B cell (primary cell): Measurements from ENCODE around the gene NOD2. TPM values are rescaled to one million over a fixed set of nuclear protein-coding genes. Genes with fewer than 3 reads are reported as not detected.

ENCODE experiments used
- ATAC-seq: fragments of 200-7000 bp; cut with Tn5 transposase; one replicate; pipeline ENCODE4 v1.10.0; 2021; ENCODE audit warnings: low read depth, mild to moderate bottlenecking, moderate number of reproducible peaks, moderate library complexity
- CTCF ChIA-PET: fragments of 350-600 bp; sonication (Branson Sonifier 250); formaldehyde crosslinking; loops from one replicate; lab custom pipeline; 2021; ENCODE audit warnings: antibody characterized with exemption, inconsistent platforms; lab: Charles Lee
- POLR2A ChIA-PET: fragments of 350-600 bp; sonication (Branson Sonifier 250); formaldehyde crosslinking; loops from one replicate; lab custom pipeline; 2021; ENCODE audit warnings: antibody characterized with exemption; lab: Charles Lee
- DNase-seq: peaks from one replicate; pipeline ENCODE4 v3.0.0; 2013
- H2AFZ ChIP-seq: 2 replicates; pipeline ENCODE4 v1.6.1; 2012; ENCODE audit warnings: mild to moderate bottlenecking, low read depth, low read length; ENCODE audit not compliant: insufficient read depth, poor library complexity, severe bottlenecking
- H3K27ac ChIP-seq, 2 donors: 1 replicate in 1 of 2; 2 replicates in 1 of 2; pipeline ENCODE4 v1.5.1; 2012 to 2013; ENCODE audit warnings: low read length in 2 of 2, mild to moderate bottlenecking in 2 of 2, moderate library complexity in 1 of 2
- H3K27me3 ChIP-seq, 4 experiments: fragments of 200-600 bp in 1 of 4; sonication (generic) in 1 of 4; replicated peaks in 1 of 4; 1 replicate in 2 of 4; 2 replicates in 2 of 4; pipeline versions ENCODE4 v1.6.1 to v1.7.0; 2013 to 2016; ENCODE audit warnings: low read length in 3 of 4, mild to moderate bottlenecking in 2 of 4, mixed read lengths in 1 of 4, moderate library complexity in 1 of 4; ENCODE audit not compliant: insufficient read depth in 4 of 4, control insufficient read depth in 3 of 4; ENCODE audit errors: control extremely low read depth in 1 of 4
- H3K36me3 ChIP-seq, 2 experiments: replicated peaks in 1 of 2; 1 replicate in 1 of 2; 2 replicates in 1 of 2; pipeline versions ENCODE4 v1.6.1 to v1.7.1; 2013; ENCODE audit warnings: low read length in 1 of 2; ENCODE audit not compliant: insufficient read depth in 2 of 2, control insufficient read depth in 1 of 2; ENCODE audit errors: control extremely low read depth in 1 of 2, extremely low read depth in 1 of 2
- H3K4me1 ChIP-seq, 2 donors: fragments of 200-600 bp in 1 of 2; sonication (generic) in 1 of 2; 1 replicate in 1 of 2; 2 replicates in 1 of 2; pipeline versions ENCODE4 v1.5.1 to v1.6.1; 2013 to 2017; ENCODE audit warnings: low read length in 2 of 2; ENCODE audit not compliant: control insufficient read depth in 2 of 2, insufficient read depth in 2 of 2
- H3K4me2 ChIP-seq: replicated peaks from 2 replicates; pipeline ENCODE3; 2012; ENCODE audit warnings: mild to moderate bottlenecking, low read depth, low read length; ENCODE audit not compliant: poor library complexity, severe bottlenecking
- H3K4me3 ChIP-seq, 5 experiments: fragments of 200-600 bp in 1 of 5; sonication (generic) in 1 of 5; 1 replicate in 3 of 5; 2 replicates in 2 of 5; pipeline versions ENCODE4 v1.5.1 to v1.7.0; 2011 to 2016; ENCODE audit warnings: low read length in 4 of 5, mild to moderate bottlenecking in 4 of 5, low read depth in 2 of 5, control low read depth in 1 of 5, moderate library complexity in 1 of 5; ENCODE audit not compliant: insufficient read depth in 1 of 5; ENCODE audit errors: control extremely low read depth in 1 of 5, extremely low read depth in 1 of 5
- H3K79me2 ChIP-seq: fragments of 200-600 bp; sonication (generic); one replicate; pipeline ENCODE4 v1.6.0; 2016; ENCODE audit warnings: low read length; ENCODE audit not compliant: control insufficient read depth, insufficient read depth
- H3K9ac ChIP-seq: fragments of 200-600 bp; sonication (generic); 2 replicates; pipeline ENCODE4 v1.6.1; 2017; ENCODE audit warnings: mild to moderate bottlenecking, low read length, moderate library complexity
- H3K9me3 ChIP-seq, 3 donors: one replicate each; pipeline versions ENCODE4 v1.6.1 to v1.7.1; 2013; ENCODE audit warnings: low read length in 2 of 3; ENCODE audit not compliant: control insufficient read depth in 2 of 3, insufficient read depth in 1 of 3; ENCODE audit errors: control extremely low read depth in 1 of 3
- H4K20me1 ChIP-seq: 2 replicates; pipeline ENCODE4 v1.6.0; 2012; ENCODE audit warnings: mild to moderate bottlenecking, low read length; ENCODE audit not compliant: insufficient read depth, control insufficient read depth, poor library complexity, severe bottlenecking
- H3K27ac Mint-ChIP-seq: one replicate; pipeline ENCODE4 v1.8.0; 2021; ENCODE audit warnings: mixed read lengths
- H3K27me3 Mint-ChIP-seq: one replicate; pipeline ENCODE4 v1.8.0; 2021; ENCODE audit warnings: mixed read lengths
- H3K4me1 Mint-ChIP-seq: one replicate; pipeline ENCODE4 v1.8.0; 2021; ENCODE audit warnings: mixed read lengths
- H3K4me3 Mint-ChIP-seq: one replicate; pipeline ENCODE4 v1.8.0; 2021; ENCODE audit warnings: mixed read lengths
- H3K9me3 Mint-ChIP-seq: one replicate; pipeline ENCODE4 v1.8.0; 2022; ENCODE audit warnings: mixed read lengths; ENCODE audit not compliant: insufficient read depth
- EZH2 ChIP-seq: IDR thresholded peaks from 2 replicates; pipeline ENCODE4 v1.6.1; 2012; ENCODE audit warnings: borderline replicate concordance, low read depth, mild to moderate bottlenecking, moderate library complexity, low read length; ENCODE audit not compliant: insufficient read depth, poor library complexity, severe bottlenecking
- WGBS: methylation state at CpG from one replicate; pipeline ENCODE4 v1.1.5; 2013; ENCODE audit warnings: missing lambda C conversion rate; ENCODE audit not compliant: insufficient coverage; 5-methylcytosine and 5-hydroxymethylcytosine counted together
- intact Hi-C: fragments of 100-400 bp; cut with micrococcal nuclease; formaldehyde crosslinking; loops from one replicate; pipeline ENCODE4 v1.10.0; 2022
- polyA plus RNA-seq: library from polyadenylated mRNA; depleted of rRNA; stranded (reverse); fragments of >200 nt; gene quantifications from 2 replicates; pipeline ENCODE4 v1.2.3, GENCODE V29; 2012
- total RNA-seq, 2 donors: library from RNA; stranded (reverse); fragments of 120-200 nt in 1 of 2; gene quantifications; 1 replicate in 1 of 2; 2 replicates in 1 of 2; pipeline versions ENCODE4 v1.2.3 to v1.2.4, GENCODE V29; 2013 to 2022
- TF ChIP-seq, protein P1 (sequence below): fragments of 200-600 bp; IDR thresholded peaks from one replicate; pipeline ENCODE4 v1.8.0; 2022; ENCODE audit warnings: antibody characterized with exemption, mild to moderate bottlenecking

Gene NOD2
- total and polyA plus RNA-seq, 2 donors (not counting 1 experiment from before 2014, with no cell fraction given) = 1.2 to 1.8 TPM

DNA sequence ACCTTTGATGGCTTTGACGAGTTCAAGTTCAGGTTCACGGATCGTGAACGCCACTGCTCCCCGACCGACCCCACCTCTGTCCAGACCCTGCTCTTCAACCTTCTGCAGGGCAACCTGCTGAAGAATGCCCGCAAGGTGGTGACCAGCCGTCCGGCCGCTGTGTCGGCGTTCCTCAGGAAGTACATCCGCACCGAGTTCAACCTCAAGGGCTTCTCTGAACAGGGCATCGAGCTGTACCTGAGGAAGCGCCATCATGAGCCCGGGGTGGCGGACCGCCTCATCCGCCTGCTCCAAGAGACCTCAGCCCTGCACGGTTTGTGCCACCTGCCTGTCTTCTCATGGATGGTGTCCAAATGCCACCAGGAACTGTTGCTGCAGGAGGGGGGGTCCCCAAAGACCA lies 17.6 kb downstream of the NOD2 start:
- Histone ChIP-seq H3K27me3 (no peaks in the 10 kb centered on the region), H3K9me3 (peaks cover 0 to under 1% (median 0%) of the 10 kb centered on the region in 3 donors), H3K27ac (no peak overlapping the region), H3K4me3 (no peak overlapping the region), H3K36me3 (no peaks in the 10 kb centered on the region), H2AFZ (no peak overlapping the region), H3K79me2 (no peaks in the 10 kb centered on the region), H3K4me1 (peaks cover 14 to 23% of the 10 kb centered on the region in 2 donors), H4K20me1 (no peaks in the 10 kb centered on the region), H3K4me2 (no peak overlapping the region), H3K9ac (no peak overlapping the region)
- CTCF ChIA-PET = interaction anchor here (0.5 kb wide), 1 partner anchor 390 kb away, joined by 3 read pairs; no protein-coding TSS in a partner anchor
- POLR2A ChIA-PET = no interaction called here
- Mint-ChIP-seq H3K9me3 (peaks cover 3% of the 10 kb centered on the region), H3K4me1 (peaks cover 20% of the 10 kb centered on the region), H3K27ac (no peak overlapping the region), H3K4me3 (no peak overlapping the region), H3K27me3 (no peaks in the 10 kb centered on the region)
- intact Hi-C loops = no loop called here
- ATAC-seq (no peak), DNase-seq (no peak)
- TF ChIP-seq, protein P1, sequence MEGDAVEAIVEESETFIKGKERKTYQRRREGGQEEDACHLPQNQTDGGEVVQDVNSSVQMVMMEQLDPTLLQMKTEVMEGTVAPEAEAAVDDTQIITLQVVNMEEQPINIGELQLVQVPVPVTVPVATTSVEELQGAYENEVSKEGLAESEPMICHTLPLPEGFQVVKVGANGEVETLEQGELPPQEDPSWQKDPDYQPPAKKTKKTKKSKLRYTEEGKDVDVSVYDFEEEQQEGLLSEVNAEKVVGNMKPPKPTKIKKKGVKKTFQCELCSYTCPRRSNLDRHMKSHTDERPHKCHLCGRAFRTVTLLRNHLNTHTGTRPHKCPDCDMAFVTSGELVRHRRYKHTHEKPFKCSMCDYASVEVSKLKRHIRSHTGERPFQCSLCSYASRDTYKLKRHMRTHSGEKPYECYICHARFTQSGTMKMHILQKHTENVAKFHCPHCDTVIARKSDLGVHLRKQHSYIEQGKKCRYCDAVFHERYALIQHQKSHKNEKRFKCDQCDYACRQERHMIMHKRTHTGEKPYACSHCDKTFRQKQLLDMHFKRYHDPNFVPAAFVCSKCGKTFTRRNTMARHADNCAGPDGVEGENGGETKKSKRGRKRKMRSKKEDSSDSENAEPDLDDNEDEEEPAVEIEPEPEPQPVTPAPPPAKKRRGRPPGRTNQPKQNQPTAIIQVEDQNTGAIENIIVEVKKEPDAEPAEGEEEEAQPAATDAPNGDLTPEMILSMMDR = no peak
- no peak for TF ChIP-seq EZH2
- WGBS = 98% methylated on average over 21 of the region's 21 CpGs

DNA sequence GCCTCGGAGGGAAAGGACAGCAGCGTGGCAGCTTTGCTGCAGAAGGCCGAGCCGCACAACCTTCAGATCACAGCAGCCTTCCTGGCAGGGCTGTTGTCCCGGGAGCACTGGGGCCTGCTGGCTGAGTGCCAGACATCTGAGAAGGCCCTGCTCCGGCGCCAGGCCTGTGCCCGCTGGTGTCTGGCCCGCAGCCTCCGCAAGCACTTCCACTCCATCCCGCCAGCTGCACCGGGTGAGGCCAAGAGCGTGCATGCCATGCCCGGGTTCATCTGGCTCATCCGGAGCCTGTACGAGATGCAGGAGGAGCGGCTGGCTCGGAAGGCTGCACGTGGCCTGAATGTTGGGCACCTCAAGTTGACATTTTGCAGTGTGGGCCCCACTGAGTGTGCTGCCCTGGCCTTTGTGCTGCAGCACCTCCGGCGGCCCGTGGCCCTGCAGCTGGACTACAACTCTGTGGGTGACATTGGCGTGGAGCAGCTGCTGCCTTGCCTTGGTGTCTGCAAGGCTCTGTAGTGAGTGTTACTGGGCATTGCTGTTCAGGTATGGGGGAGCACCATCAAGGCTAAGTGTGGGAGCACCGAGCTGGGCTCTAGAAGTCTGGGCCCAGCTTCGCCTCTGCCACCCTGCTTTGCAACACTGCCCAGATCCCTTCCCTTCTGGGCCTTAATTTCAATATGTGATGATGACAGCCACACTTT lies 18.6 kb downstream of the NOD2 start:
- H3K9ac ChIP-seq = no peak overlapping the region
- peaks cover 14 to 23% of the 10 kb centered on the region in 2 donors for H3K4me1 ChIP-seq
- H3K79me2 ChIP-seq = no peaks in the 10 kb centered on the region
- DNase-seq (no peak), ATAC-seq (no peak)
- no peaks in the 10 kb centered on the region for H3K9me3 ChIP-seq
- peaks cover 20% of the 10 kb centered on the region for H3K4me1 Mint-ChIP-seq
- WGBS = 99% methylated on average over 25 of the region's 25 CpGs
- ChIA-PET CTCF (no interaction called here), POLR2A (no interaction called here)
- H3K9me3 Mint-ChIP-seq = no peaks in the 10 kb centered on the region
- H3K36me3 ChIP-seq = no peaks in the 10 kb centered on the region
- H3K27ac Mint-ChIP-seq = no peak overlapping the region
- H4K20me1 ChIP-seq = no peaks in the 10 kb centered on the region
- TF ChIP-seq EZH2 = no peak
- TF ChIP-seq, protein P1 = no peak
- no peak overlapping the region for H3K4me2 ChIP-seq
- H3K27ac ChIP-seq = no peak overlapping the region
- no peaks in the 10 kb centered on the region for H3K27me3 Mint-ChIP-seq
- no peak overlapping the region for H2AFZ ChIP-seq
- H3K4me3 ChIP-seq = no peak overlapping the region
- no peaks in the 10 kb centered on the region for H3K27me3 ChIP-seq
- H3K4me3 Mint-ChIP-seq = no peak overlapping the region
- intact Hi-C loops = no loop called here
